GM23338 (cell line): ENCODE data around the gene LRRIQ3. TPM values are rescaled to one million over a fixed set of nuclear protein-coding genes. Genes with fewer than 3 reads are reported as not detected.

Experiments
- ATAC-seq: fragments of 200-7000 bp; cut with Tn5 transposase; 3 replicates; pipeline ENCODE4 v1.9.1; 2020
- DNase-seq: peaks from one replicate; pipeline ENCODE4 v3.0.0-alpha.2; 2015; ENCODE audit warnings: low spot score
- H2AFZ ChIP-seq: fragments of 200-600 bp; sonication (generic); 2 replicates; pipeline ENCODE4 v1.8.0; 2016; ENCODE audit warnings: antibody characterized with exemption, mild to moderate bottlenecking, moderate library complexity
- H3F3A ChIP-seq: fragments of 200-600 bp; sonication (generic); replicated peaks from 2 replicates; pipeline ENCODE4 v1.8.0; 2017; ENCODE audit warnings: antibody characterized with exemption, mixed run types, low read depth
- H3K27ac ChIP-seq: fragments of 200-600 bp; sonication (generic); 2 replicates; pipeline ENCODE4 v1.6.1; 2016; ENCODE audit warnings: low read depth
- H3K27me3 ChIP-seq: fragments of 200-600 bp; sonication (generic); 2 replicates; pipeline ENCODE4 v1.8.0; 2016; ENCODE audit warnings: mild to moderate bottlenecking, mixed run types, moderate library complexity; ENCODE audit not compliant: insufficient read depth
- H3K36me3 ChIP-seq: fragments of 200-600 bp; sonication (generic); 2 replicates; pipeline ENCODE4 v1.8.0; 2016; ENCODE audit warnings: mild to moderate bottlenecking; ENCODE audit not compliant: insufficient read depth
- H3K4me1 ChIP-seq: fragments of 200-600 bp; sonication (generic); 2 replicates; pipeline ENCODE4 v1.8.0; 2016; ENCODE audit warnings: mild to moderate bottlenecking, moderate library complexity; ENCODE audit not compliant: insufficient read depth
- H3K4me2 ChIP-seq: fragments of 200-600 bp; sonication (generic); 2 replicates; pipeline ENCODE4 v1.7.1; 2017; ENCODE audit warnings: mixed run types
- H3K4me3 ChIP-seq: fragments of 200-600 bp; sonication (generic); 2 replicates; pipeline ENCODE4 v1.6.1; 2016; ENCODE audit warnings: mixed run types
- H3K79me2 ChIP-seq: fragments of 200-600 bp; sonication (generic); replicated peaks from 2 replicates; pipeline ENCODE4 v1.8.0; 2017; ENCODE audit warnings: mild to moderate bottlenecking; ENCODE audit not compliant: insufficient read depth
- H3K9me2 ChIP-seq: fragments of 200-600 bp; sonication (generic); 2 replicates; pipeline ENCODE4 v1.8.0; 2017; ENCODE audit not compliant: insufficient read depth
- H4K20me1 ChIP-seq: fragments of 200-600 bp; sonication (generic); replicated peaks from 2 replicates; pipeline ENCODE4 v1.8.0; 2017; ENCODE audit warnings: mild to moderate bottlenecking; ENCODE audit not compliant: insufficient read depth
- H3K27ac Mint-ChIP-seq: 2 replicates; pipeline ENCODE4 v1.8.0; 2020; ENCODE audit warnings: inconsistent platforms, mild to moderate bottlenecking, moderate library complexity, mixed read lengths
- H3K27me3 Mint-ChIP-seq: 3 replicates; pipeline ENCODE4 v1.8.0; 2022; ENCODE audit warnings: low read depth, mild to moderate bottlenecking, moderate library complexity, mixed read lengths, inconsistent platforms; ENCODE audit not compliant: insufficient read depth, poor library complexity
- H3K36me3 Mint-ChIP-seq: 3 replicates; pipeline ENCODE4 v1.8.0; 2021; ENCODE audit warnings: low read depth, mild to moderate bottlenecking, inconsistent platforms, moderate library complexity, mixed read lengths
- H3K4me1 Mint-ChIP-seq: 3 replicates; pipeline ENCODE4 v1.8.0; 2020; ENCODE audit warnings: mild to moderate bottlenecking, inconsistent platforms, mixed read lengths
- H3K4me3 Mint-ChIP-seq: 3 replicates; pipeline ENCODE4 v1.8.0; 2021; ENCODE audit warnings: moderate library complexity, mild to moderate bottlenecking, inconsistent platforms, mixed read lengths
- H3K9me3 Mint-ChIP-seq: 3 replicates; pipeline ENCODE4 v1.8.0; 2020; ENCODE audit warnings: moderate library complexity, mild to moderate bottlenecking, inconsistent platforms, mixed read lengths
- CREB1 ChIP-seq: fragments of 250-450 bp; sonication (Bioruptor Pico); IDR thresholded peaks from 2 replicates; pipeline ENCODE4 v1.5.0; 2020; ENCODE audit warnings: low read depth, mild to moderate bottlenecking, moderate library complexity
- EZH2 ChIP-seq: fragments of 200-600 bp; sonication (generic); IDR thresholded peaks from one replicate; pipeline ENCODE4 v1.8.0; 2017; ENCODE audit warnings: antibody characterized with exemption, mild to moderate bottlenecking, low read depth; ENCODE audit not compliant: unreplicated experiment
- EZH2phosphoT487 ChIP-seq: fragments of 200-600 bp; sonication (generic); IDR thresholded peaks from one replicate; pipeline ENCODE4 v1.8.1; 2018; ENCODE audit warnings: antibody characterized with exemption; ENCODE audit not compliant: unreplicated experiment
- JUNB ChIP-seq: IDR thresholded peaks from one replicate; pipeline ENCODE4 v1.6.1; 2016; ENCODE audit warnings: antibody characterized with exemption; ENCODE audit not compliant: unreplicated experiment
- NANOG ChIP-seq: IDR thresholded peaks from 2 replicates; pipeline ENCODE4 v1.6.1; 2016; ENCODE audit warnings: antibody characterized with exemption, borderline replicate concordance
- POLR2AphosphoS5 ChIP-seq: IDR thresholded peaks from 2 replicates; pipeline ENCODE4 v1.6.1; 2016; ENCODE audit warnings: antibody characterized with exemption, low read depth
- STAT1 ChIP-seq: IDR thresholded peaks from one replicate; pipeline ENCODE4 v1.6.1; 2016; ENCODE audit warnings: antibody characterized with exemption; ENCODE audit not compliant: unreplicated experiment
- ZNF114 ChIP-seq: fragments of 250-450 bp; sonication (Bioruptor Pico); IDR thresholded peaks from 2 replicates; pipeline ENCODE4 v1.5.0; 2020; ENCODE audit warnings: mild to moderate bottlenecking, moderate library complexity
- ZNF331 ChIP-seq: fragments of 250-450 bp; sonication (Bioruptor Pico); IDR thresholded peaks from 2 replicates; pipeline ENCODE4 v1.5.0; 2020; ENCODE audit warnings: low read depth, mild to moderate bottlenecking, moderate library complexity
- polyA plus RNA-seq: library from polyadenylated mRNA; unstranded; fragments of >200 nt; fragmentation: Nextera tagmentation; extraction: Ambion mirVana; gene quantifications from 2 replicates; pipeline ENCODE4 v1.2.1, GENCODE V29; 2016
- total RNA-seq: library from RNA; depleted of rRNA; stranded (reverse); fragments of >200 nt; shearing (Covaris generic); gene quantifications from 2 replicates; pipeline ENCODE4 v1.2.3, GENCODE V29; 2014
- TF ChIP-seq, protein P1 (sequence below): IDR thresholded peaks from one replicate; pipeline ENCODE4 v1.6.1; 2018; ENCODE audit warnings: antibody characterized with exemption; ENCODE audit not compliant: unreplicated experiment
- TF ChIP-seq, protein P2 (sequence below): IDR thresholded peaks from 2 replicates; pipeline ENCODE4 v1.6.1; 2016; ENCODE audit warnings: antibody characterized with exemption
- TF ChIP-seq, protein P3 (sequence below), 2 experiments: fragments of 200-600 bp in 1 of 2; sonication (generic) in 1 of 2; conservative IDR thresholded peaks; 2 replicates each; pipeline versions ENCODE4 v1.5.1 to v1.6.1; 2016 to 2017; ENCODE audit warnings: antibody characterized with exemption in 2 of 2, low read depth in 2 of 2, mild to moderate bottlenecking in 2 of 2, moderate library complexity in 1 of 2
- TF ChIP-seq, protein P4 (sequence below): fragments of 250-450 bp; sonication (Bioruptor Pico); IDR thresholded peaks from 2 replicates; pipeline ENCODE4 v1.5.0; 2020; ENCODE audit warnings: mild to moderate bottlenecking, moderate library complexity

Gene LRRIQ3
- total and polyA plus RNA-seq, 2 experiments from 2014 or later: 0.21 to 0.36 TPM

DNA sequence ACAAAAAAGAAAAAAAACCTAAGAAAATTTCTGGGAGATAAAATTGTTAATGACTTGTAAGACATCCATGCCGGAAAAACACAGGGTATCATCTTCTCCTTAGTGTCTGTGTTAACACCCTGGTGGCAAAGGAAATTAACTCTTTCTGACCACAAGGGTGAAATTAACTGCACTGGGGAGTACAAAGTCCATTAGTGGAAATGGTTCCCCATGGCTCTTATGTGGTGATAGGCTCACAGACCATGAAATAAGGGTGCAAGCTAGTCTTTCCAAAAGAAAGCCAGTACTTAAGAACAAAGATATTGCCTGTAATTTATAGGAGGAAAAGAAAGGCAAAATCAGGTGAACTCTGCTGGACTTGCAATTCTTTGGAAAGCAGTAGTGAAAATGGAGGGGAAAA is 185.4 kb downstream of the LRRIQ3 start:
- ATAC-seq: no peak
- Mint-ChIP-seq H3K4me1 (peaks cover 2% of the 10 kb centered on the region; the same call in 2 of the 3 replicates), H3K4me3 (no peak overlapping the region), H3K36me3 (no peaks in the 10 kb centered on the region), H3K9me3 (no peaks in the 10 kb centered on the region; the same call in 2 of the 3 replicates), H3K27me3 (no peaks in the 10 kb centered on the region), H3K27ac (no peak overlapping the region)
- H3F3A ChIP-seq: no peaks in the 10 kb centered on the region
- no peaks in the 10 kb centered on the region for H3K27me3 ChIP-seq
- no peak overlapping the region for H3K4me2 ChIP-seq
- no peak for DNase-seq
- H3K4me3 ChIP-seq: no peak overlapping the region
- no peak overlapping the region for H3K27ac ChIP-seq
- H2AFZ ChIP-seq: no peak overlapping the region
- TF ChIP-seq EZH2 (no peak), ZNF331 (CRISPR knock-in tag) (no peak), JUNB (no peak), NANOG (no peak), STAT1 (no peak), ZNF114 (CRISPR knock-in tag) (no peak), EZH2phosphoT487 (no peak), CREB1 (CRISPR knock-in tag) (no peak), POLR2AphosphoS5 (no peak)
- TF ChIP-seq, protein P1, sequence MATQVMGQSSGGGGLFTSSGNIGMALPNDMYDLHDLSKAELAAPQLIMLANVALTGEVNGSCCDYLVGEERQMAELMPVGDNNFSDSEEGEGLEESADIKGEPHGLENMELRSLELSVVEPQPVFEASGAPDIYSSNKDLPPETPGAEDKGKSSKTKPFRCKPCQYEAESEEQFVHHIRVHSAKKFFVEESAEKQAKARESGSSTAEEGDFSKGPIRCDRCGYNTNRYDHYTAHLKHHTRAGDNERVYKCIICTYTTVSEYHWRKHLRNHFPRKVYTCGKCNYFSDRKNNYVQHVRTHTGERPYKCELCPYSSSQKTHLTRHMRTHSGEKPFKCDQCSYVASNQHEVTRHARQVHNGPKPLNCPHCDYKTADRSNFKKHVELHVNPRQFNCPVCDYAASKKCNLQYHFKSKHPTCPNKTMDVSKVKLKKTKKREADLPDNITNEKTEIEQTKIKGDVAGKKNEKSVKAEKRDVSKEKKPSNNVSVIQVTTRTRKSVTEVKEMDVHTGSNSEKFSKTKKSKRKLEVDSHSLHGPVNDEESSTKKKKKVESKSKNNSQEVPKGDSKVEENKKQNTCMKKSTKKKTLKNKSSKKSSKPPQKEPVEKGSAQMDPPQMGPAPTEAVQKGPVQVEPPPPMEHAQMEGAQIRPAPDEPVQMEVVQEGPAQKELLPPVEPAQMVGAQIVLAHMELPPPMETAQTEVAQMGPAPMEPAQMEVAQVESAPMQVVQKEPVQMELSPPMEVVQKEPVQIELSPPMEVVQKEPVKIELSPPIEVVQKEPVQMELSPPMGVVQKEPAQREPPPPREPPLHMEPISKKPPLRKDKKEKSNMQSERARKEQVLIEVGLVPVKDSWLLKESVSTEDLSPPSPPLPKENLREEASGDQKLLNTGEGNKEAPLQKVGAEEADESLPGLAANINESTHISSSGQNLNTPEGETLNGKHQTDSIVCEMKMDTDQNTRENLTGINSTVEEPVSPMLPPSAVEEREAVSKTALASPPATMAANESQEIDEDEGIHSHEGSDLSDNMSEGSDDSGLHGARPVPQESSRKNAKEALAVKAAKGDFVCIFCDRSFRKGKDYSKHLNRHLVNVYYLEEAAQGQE: no peak
- TF ChIP-seq, protein P2, sequence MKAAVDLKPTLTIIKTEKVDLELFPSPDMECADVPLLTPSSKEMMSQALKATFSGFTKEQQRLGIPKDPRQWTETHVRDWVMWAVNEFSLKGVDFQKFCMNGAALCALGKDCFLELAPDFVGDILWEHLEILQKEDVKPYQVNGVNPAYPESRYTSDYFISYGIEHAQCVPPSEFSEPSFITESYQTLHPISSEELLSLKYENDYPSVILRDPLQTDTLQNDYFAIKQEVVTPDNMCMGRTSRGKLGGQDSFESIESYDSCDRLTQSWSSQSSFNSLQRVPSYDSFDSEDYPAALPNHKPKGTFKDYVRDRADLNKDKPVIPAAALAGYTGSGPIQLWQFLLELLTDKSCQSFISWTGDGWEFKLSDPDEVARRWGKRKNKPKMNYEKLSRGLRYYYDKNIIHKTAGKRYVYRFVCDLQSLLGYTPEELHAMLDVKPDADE: no peak
- TF ChIP-seq, protein P3, sequence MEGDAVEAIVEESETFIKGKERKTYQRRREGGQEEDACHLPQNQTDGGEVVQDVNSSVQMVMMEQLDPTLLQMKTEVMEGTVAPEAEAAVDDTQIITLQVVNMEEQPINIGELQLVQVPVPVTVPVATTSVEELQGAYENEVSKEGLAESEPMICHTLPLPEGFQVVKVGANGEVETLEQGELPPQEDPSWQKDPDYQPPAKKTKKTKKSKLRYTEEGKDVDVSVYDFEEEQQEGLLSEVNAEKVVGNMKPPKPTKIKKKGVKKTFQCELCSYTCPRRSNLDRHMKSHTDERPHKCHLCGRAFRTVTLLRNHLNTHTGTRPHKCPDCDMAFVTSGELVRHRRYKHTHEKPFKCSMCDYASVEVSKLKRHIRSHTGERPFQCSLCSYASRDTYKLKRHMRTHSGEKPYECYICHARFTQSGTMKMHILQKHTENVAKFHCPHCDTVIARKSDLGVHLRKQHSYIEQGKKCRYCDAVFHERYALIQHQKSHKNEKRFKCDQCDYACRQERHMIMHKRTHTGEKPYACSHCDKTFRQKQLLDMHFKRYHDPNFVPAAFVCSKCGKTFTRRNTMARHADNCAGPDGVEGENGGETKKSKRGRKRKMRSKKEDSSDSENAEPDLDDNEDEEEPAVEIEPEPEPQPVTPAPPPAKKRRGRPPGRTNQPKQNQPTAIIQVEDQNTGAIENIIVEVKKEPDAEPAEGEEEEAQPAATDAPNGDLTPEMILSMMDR (conservative IDR thresholded peaks at IDR 0.05; ENCODE audit: low read depth in 2 of 2): no peak
- TF ChIP-seq, protein P4, sequence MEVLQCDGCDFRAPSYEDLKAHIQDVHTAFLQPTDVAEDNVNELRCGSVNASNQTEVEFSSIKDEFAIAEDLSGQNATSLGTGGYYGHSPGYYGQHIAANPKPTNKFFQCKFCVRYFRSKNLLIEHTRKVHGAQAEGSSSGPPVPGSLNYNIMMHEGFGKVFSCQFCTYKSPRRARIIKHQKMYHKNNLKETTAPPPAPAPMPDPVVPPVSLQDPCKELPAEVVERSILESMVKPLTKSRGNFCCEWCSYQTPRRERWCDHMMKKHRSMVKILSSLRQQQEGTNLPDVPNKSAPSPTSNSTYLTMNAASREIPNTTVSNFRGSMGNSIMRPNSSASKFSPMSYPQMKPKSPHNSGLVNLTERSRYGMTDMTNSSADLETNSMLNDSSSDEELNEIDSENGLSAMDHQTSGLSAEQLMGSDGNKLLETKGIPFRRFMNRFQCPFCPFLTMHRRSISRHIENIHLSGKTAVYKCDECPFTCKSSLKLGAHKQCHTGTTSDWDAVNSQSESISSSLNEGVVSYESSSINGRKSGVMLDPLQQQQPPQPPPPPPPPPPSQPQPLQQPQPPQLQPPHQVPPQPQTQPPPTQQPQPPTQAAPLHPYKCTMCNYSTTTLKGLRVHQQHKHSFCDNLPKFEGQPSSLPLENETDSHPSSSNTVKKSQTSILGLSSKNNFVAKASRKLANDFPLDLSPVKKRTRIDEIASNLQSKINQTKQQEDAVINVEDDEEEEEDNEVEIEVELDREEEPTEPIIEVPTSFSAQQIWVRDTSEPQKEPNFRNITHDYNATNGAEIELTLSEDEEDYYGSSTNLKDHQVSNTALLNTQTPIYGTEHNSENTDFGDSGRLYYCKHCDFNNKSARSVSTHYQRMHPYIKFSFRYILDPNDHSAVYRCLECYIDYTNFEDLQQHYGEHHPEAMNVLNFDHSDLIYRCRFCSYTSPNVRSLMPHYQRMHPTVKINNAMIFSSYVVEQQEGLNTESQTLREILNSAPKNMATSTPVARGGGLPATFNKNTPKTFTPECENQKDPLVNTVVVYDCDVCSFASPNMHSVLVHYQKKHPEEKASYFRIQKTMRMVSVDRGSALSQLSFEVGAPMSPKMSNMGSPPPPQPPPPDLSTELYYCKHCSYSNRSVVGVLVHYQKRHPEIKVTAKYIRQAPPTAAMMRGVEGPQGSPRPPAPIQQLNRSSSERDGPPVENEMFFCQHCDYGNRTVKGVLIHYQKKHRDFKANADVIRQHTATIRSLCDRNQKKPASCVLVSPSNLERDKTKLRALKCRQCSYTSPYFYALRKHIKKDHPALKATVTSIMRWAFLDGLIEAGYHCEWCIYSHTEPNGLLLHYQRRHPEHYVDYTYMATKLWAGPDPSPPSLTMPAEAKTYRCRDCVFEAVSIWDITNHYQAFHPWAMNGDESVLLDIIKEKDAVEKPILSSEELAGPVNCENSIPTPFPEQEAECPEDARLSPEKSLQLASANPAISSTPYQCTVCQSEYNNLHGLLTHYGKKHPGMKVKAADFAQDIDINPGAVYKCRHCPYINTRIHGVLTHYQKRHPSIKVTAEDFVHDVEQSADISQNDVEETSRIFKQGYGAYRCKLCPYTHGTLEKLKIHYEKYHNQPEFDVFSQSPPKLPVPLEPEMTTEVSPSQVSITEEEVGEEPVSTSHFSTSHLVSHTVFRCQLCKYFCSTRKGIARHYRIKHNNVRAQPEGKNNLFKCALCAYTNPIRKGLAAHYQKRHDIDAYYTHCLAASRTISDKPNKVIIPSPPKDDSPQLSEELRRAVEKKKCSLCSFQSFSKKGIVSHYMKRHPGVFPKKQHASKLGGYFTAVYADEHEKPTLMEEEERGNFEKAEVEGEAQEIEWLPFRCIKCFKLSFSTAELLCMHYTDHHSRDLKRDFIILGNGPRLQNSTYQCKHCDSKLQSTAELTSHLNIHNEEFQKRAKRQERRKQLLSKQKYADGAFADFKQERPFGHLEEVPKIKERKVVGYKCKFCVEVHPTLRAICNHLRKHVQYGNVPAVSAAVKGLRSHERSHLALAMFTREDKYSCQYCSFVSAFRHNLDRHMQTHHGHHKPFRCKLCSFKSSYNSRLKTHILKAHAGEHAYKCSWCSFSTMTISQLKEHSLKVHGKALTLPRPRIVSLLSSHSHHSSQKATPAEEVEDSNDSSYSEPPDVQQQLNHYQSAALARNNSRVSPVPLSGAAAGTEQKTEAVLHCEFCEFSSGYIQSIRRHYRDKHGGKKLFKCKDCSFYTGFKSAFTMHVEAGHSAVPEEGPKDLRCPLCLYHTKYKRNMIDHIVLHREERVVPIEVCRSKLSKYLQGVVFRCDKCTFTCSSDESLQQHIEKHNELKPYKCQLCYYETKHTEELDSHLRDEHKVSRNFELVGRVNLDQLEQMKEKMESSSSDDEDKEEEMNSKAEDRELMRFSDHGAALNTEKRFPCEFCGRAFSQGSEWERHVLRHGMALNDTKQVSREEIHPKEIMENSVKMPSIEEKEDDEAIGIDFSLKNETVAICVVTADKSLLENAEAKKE (CRISPR knock-in tag): no peak
- no peaks in the 10 kb centered on the region for H3K79me2 ChIP-seq
- H3K36me3 ChIP-seq: no peaks in the 10 kb centered on the region
- no peaks in the 10 kb centered on the region for H4K20me1 ChIP-seq
- no peaks in the 10 kb centered on the region for H3K9me2 ChIP-seq
- H3K4me1 ChIP-seq: no peaks in the 10 kb centered on the region
